ENCODE results near the gene CATSPERZ. TPM values are rescaled to one million over a fixed set of nuclear protein-coding genes. Genes with fewer than 3 reads are reported as not detected.

CATSPERZ gene
- total RNA-seq, 4 donors from 2014 or later, result 20.9 TPM; not detected in 3

DNA sequence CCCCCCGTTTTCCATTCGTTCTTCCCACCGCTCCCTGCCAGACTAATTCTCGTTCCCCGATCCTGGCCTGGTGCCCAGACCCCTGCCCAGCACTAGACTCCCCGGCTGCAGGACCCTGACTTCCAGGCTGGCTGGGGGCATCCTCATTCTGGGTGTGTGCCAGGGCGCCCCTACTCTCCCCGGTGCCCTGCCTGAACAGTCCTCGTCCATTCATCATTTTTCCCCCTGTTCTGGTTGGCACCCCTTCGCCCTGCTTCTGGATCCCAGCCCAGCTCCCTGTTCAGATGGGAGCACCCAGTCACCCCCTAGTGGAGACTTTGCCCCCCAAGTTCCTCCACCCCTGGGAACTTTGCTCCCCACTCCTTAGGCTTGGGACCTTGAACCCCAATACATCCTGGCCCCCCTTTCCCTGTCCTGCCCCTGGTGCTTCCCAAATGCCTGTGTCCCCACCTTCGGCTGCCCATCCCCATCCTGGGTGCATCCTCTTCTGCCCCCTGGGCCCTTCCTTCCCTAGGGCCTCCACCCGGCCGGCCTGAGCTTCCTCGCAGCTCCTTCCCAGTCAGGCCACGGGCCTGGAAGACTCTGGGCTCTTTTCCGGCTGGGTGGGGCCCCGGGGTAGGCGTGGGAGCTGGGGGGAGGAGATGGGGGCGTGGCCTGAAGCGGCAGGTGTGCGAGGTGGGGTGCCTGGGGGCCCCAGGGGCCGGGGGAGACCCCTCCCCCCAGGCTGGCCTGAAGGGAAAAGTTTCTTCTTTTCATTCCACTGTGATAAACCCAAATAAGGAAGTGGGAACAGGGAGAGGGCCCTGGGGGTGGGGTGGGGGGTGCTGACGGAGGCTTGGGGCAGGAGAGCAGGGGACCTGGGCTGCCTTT, 47.9 kb upstream of the CATSPERZ start:
- no peaks in the 10 kb centered on the region for H3K27me3 ChIP-seq
- peaks cover 0 to 20% (median 0%) of the 10 kb centered on the region in 4 donors for H3K36me3 ChIP-seq
- in situ Hi-C loops (cut with MboI; ENCODE audit: low pct_ligation_motif_present in 1 of 4, low pct_unique_long_range_greater_than_20kb in 1 of 4, low sequenced_read_pairs in 3 of 4) (no loop called here), intact Hi-C loops (cut with DNase I; ENCODE audit: low total_unique reads) (loop anchor here (5.0 kb wide), 1 partner anchor 50 kb away; the partner anchor contains the start of gene CATSPERZ)
- H3K4me1 ChIP-seq, result peaks cover 15 to 42% (median 29%) of the 10 kb centered on the region in 4 donors
- no peaks in the 10 kb centered on the region for H3K9me3 ChIP-seq
- H3K27ac ChIP-seq, result peak overlapping the region; percentile 84 to 91 (median 88)
- peak; percentile 89 for DNase-seq
- 4 to 6% methylated on average over 10 to 23 of the region's 23 CpGs for WGBS, 2 donors (ENCODE audit: low coverage in 1 of 2)
- TF ChIP-seq POLR2A (IDR thresholded peaks at IDR 0.05), result peak; percentile 88
- TF ChIP-seq, protein P1, sequence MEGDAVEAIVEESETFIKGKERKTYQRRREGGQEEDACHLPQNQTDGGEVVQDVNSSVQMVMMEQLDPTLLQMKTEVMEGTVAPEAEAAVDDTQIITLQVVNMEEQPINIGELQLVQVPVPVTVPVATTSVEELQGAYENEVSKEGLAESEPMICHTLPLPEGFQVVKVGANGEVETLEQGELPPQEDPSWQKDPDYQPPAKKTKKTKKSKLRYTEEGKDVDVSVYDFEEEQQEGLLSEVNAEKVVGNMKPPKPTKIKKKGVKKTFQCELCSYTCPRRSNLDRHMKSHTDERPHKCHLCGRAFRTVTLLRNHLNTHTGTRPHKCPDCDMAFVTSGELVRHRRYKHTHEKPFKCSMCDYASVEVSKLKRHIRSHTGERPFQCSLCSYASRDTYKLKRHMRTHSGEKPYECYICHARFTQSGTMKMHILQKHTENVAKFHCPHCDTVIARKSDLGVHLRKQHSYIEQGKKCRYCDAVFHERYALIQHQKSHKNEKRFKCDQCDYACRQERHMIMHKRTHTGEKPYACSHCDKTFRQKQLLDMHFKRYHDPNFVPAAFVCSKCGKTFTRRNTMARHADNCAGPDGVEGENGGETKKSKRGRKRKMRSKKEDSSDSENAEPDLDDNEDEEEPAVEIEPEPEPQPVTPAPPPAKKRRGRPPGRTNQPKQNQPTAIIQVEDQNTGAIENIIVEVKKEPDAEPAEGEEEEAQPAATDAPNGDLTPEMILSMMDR (IDR thresholded peaks at IDR 0.05), result peak; percentile 31 to 70 (median 50)
- TF ChIP-seq POLR2AphosphoS5 (IDR thresholded peaks at IDR 0.05), result peak; percentile 74 to 83 (median 77)
- TF ChIP-seq EP300 (IDR thresholded peaks at IDR 0.05; ENCODE audit: low read depth), result no peak
- H3K4me3 ChIP-seq, result peak overlapping the region; percentile 65 to 91 (median 86)

DNA sequence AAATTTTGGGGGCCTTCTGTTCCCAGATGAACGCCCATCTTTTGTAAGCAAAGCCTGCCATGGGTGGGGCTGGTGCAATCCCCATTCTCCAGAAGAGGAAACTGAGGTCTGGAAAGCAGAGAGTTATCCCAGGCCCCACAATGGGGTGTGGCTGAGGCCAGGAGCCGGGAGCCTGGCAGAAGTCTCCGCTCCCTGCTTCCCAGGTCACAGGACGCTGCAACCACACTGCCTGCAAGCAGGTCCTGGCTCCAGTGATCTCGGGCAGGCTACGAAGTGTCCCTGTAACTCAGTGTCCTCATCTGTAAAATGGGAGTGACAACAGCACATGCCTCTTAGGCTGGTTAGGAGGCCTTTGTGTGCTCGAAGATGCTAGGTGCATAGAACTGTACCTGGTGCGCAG, 47.1 kb upstream of the CATSPERZ start:
- in situ Hi-C loops (cut with MboI; ENCODE audit: low pct_ligation_motif_present in 1 of 4, low pct_unique_long_range_greater_than_20kb in 1 of 4, low sequenced_read_pairs in 3 of 4) (no loop called here), intact Hi-C loops (cut with DNase I; ENCODE audit: low total_unique reads) (loop anchor here (5.0 kb wide), 1 partner anchor 49 kb away; the partner anchor contains the start of gene CATSPERZ)
- TF ChIP-seq POLR2A (IDR thresholded peaks at IDR 0.05) (no peak), EP300 (IDR thresholded peaks at IDR 0.05; ENCODE audit: low read depth) (no peak), POLR2AphosphoS5 (IDR thresholded peaks at IDR 0.05) (no peak)
- TF ChIP-seq, protein P1 (IDR thresholded peaks at IDR 0.05), result no peak
- H3K9me3 ChIP-seq, result no peaks in the 10 kb centered on the region
- DNase-seq, result no peak
- no peaks in the 10 kb centered on the region for H3K27me3 ChIP-seq
- H3K4me3 ChIP-seq, result peak overlapping the region in 2 of 4 donors; percentile 65 to 86
- H3K4me1 ChIP-seq, result peaks cover 15 to 37% (median 23%) of the 10 kb centered on the region in 4 donors
- WGBS, 2 donors (ENCODE audit: low coverage in 1 of 2), result 72% methylated on average over 8 of the region's 8 CpGs; no CpG with 5 or more reads in 1 of the 2 donors
- peak overlapping the region; percentile 84 to 91 (median 88) for H3K27ac ChIP-seq
- H3K36me3 ChIP-seq, result peaks cover 0 to 20% (median 0%) of the 10 kb centered on the region in 4 donors

DNA sequence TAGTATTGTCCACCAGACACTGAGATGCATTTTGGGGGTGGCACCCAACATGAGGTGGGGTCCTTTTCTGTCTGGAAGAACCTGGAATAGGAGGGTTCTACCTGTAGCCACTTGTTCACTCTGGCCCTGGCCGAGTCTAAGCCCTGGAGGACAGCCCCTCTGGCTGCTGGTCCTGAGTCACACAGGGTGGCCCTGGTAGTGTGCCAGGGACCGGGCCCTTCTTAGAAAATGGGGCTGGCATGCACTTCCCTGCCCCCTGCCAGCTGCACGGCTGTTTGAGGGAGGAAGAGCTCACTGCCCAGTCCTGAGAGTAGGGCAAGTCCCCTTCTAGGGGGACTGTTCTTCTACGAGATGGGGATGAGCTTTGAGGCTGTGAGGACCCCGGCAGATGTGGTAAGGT, 46.7 kb upstream of the CATSPERZ start:
- DNase-seq, result peak; percentile 19
- H3K36me3 ChIP-seq, result peaks cover 0 to 21% (median 0%) of the 10 kb centered on the region in 4 donors
- TF ChIP-seq POLR2A (IDR thresholded peaks at IDR 0.05), result no peak
- TF ChIP-seq, protein P1 (IDR thresholded peaks at IDR 0.05), result no peak
- no peak for TF ChIP-seq EP300 (IDR thresholded peaks at IDR 0.05; ENCODE audit: low read depth)
- no peak for TF ChIP-seq POLR2AphosphoS5 (IDR thresholded peaks at IDR 0.05)
- H3K9me3 ChIP-seq, result no peaks in the 10 kb centered on the region
- H3K27me3 ChIP-seq, result no peaks in the 10 kb centered on the region
- in situ Hi-C loops (cut with MboI; ENCODE audit: low pct_ligation_motif_present in 1 of 4, low pct_unique_long_range_greater_than_20kb in 1 of 4, low sequenced_read_pairs in 3 of 4), result no loop called here
- intact Hi-C loops (cut with DNase I; ENCODE audit: low total_unique reads), result loop anchor here (5.0 kb wide), 1 partner anchor 49 kb away; the partner anchor contains the start of gene CATSPERZ
- no peak overlapping the region for H3K4me3 ChIP-seq
- peak overlapping the region in 1 of 4 donors; percentile 84 for H3K27ac ChIP-seq
- peaks cover 15 to 36% (median 23%) of the 10 kb centered on the region in 4 donors for H3K4me1 ChIP-seq
- 66% methylated on average over 5 of the region's 5 CpGs; no CpG with 5 or more reads in 1 of the 2 donors for WGBS, 2 donors (ENCODE audit: low coverage in 1 of 2)

DNA sequence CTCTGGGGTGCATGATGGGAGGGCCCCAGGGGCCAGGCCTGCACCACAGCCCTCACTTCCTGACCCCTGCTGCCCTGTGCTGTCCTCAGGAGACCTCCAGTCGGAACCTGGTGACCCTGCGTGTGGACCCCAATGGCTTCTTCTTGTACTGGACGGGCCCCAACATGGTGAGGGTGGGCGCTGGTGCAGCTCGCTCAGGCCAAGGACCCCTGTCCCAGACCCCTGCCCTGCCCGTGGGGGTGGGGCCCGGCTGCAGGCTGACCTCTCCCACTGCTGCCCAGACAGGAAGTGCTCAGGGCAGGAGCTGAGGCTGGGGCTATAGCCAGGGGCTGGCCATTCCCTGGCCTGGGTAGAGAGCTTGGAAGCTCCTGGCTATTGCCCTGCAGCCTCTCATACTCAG, 45.8 kb upstream of the CATSPERZ start:
- intact Hi-C loops (cut with DNase I; ENCODE audit: low total_unique reads), result loop anchor here (5.0 kb wide), 1 partner anchor 48 kb away; the partner anchor contains the start of gene CATSPERZ
- TF ChIP-seq, protein P1 (IDR thresholded peaks at IDR 0.05), result no peak
- TF ChIP-seq EP300 (IDR thresholded peaks at IDR 0.05; ENCODE audit: low read depth) (no peak), POLR2A (IDR thresholded peaks at IDR 0.05) (no peak), POLR2AphosphoS5 (IDR thresholded peaks at IDR 0.05) (no peak)
- Histone ChIP-seq H3K9me3 (no peaks in the 10 kb centered on the region), H3K27me3 (no peaks in the 10 kb centered on the region), H3K27ac (no peak overlapping the region), H3K4me3 (no peak overlapping the region), H3K4me1 (peaks cover 15 to 36% (median 23%) of the 10 kb centered on the region in 4 donors), H3K36me3 (peaks cover 0 to 29% (median 0%) of the 10 kb centered on the region in 4 donors)
- DNase-seq, result no peak
- in situ Hi-C loops (cut with MboI; ENCODE audit: low pct_ligation_motif_present in 1 of 4, low pct_unique_long_range_greater_than_20kb in 1 of 4, low sequenced_read_pairs in 3 of 4), result no loop called here
- WGBS, 2 donors (ENCODE audit: low coverage in 1 of 2), result 86% methylated on average over 7 of the region's 7 CpGs; no CpG with 5 or more reads in 1 of the 2 donors

Data from transverse colon (tissue), 4 donors.